ENCODE data around the gene NEUROD4. TPM values are rescaled to one million over a fixed set of nuclear protein-coding genes. Genes with fewer than 3 reads are reported as not detected.

Gene NEUROD4
- total RNA-seq, 2 experiments from 2014 or later = not detected

DNA sequence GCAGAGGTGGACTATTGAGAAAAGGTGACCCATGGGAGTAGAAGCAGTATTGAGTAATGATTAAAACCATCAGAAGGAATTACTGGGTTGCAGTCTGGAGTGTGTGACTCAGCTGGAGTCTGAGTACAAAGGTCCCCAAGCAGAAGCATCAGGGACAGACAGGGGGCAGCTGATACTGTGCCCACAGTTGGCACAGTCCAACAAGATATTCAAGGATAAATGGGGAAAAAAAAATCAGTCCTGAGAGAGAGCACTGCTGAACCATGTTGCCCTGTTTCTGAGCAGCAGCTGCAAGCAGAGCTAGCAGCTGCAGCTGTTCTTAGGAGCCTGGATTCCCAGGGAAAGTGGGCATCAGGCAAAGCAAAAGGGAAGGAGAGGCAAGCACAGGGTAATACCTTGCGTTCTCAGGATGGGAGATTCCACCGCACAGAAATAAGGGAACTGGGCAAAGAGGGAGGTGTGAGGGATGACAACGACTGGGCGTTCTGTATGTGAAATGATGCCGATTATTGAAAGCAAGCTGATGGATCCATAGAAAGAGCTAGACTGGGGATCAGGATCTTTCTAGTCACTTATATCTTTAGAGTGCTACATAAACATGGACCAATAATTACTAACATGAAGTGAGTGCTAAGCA, 17.7 kb downstream of the NEUROD4 start:
- CTCF ChIA-PET (ENCODE audit: unreplicated experiment) = no interaction called here
- no peak overlapping the region for H2AFZ ChIP-seq (ENCODE audit: low read length)
- H3K4me2 ChIP-seq (ENCODE audit: low read length) = no peak overlapping the region
- no peak for DNase-seq (ENCODE audit: low spot score)
- H3K79me2 ChIP-seq (ENCODE audit: insufficient read depth, low read depth, low read length) = no peaks in the 10 kb centered on the region
- no peak overlapping the region for H3K4me3 ChIP-seq (ENCODE audit: low read depth, low read length, poor library complexity, severe bottlenecking)
- H3K36me3 ChIP-seq (ENCODE audit: insufficient read depth, low read length) = no peaks in the 10 kb centered on the region
- no peaks in the 10 kb centered on the region for H4K20me1 ChIP-seq (ENCODE audit: insufficient read depth, low read length)
- H3K27ac ChIP-seq (ENCODE audit: low read depth, low read length, poor library complexity, severe bottlenecking) = no peak overlapping the region
- no TSS peak for BruUV-seq (replicated peaks)
- intact Hi-C loops (cut with micrococcal nuclease; ENCODE audit: unreplicated experiment) = no loop called here
- no peaks in the 10 kb centered on the region for H3K9me3 ChIP-seq (ENCODE audit: low read length)
- POLR2A ChIA-PET = interaction anchor here (0.9 kb wide), 1 partner anchor 45 kb away, joined by 3 read pairs; no protein-coding TSS in a partner anchor
- no peaks in the 10 kb centered on the region for H3K9me2 ChIP-seq (ENCODE audit: insufficient read depth, low read length)
- TF ChIP-seq, protein P1, sequence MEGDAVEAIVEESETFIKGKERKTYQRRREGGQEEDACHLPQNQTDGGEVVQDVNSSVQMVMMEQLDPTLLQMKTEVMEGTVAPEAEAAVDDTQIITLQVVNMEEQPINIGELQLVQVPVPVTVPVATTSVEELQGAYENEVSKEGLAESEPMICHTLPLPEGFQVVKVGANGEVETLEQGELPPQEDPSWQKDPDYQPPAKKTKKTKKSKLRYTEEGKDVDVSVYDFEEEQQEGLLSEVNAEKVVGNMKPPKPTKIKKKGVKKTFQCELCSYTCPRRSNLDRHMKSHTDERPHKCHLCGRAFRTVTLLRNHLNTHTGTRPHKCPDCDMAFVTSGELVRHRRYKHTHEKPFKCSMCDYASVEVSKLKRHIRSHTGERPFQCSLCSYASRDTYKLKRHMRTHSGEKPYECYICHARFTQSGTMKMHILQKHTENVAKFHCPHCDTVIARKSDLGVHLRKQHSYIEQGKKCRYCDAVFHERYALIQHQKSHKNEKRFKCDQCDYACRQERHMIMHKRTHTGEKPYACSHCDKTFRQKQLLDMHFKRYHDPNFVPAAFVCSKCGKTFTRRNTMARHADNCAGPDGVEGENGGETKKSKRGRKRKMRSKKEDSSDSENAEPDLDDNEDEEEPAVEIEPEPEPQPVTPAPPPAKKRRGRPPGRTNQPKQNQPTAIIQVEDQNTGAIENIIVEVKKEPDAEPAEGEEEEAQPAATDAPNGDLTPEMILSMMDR (conservative IDR thresholded peaks at IDR 0.05; ENCODE audit: low read length) = no peak
- no peak for TF ChIP-seq EZH2phosphoT487 (IDR thresholded peaks at IDR 0.05; ENCODE audit: borderline replicate concordance, low read depth, low read length)
- peaks cover 19% of the 10 kb centered on the region for H3K4me1 ChIP-seq (ENCODE audit: insufficient read depth, low read length, poor library complexity, severe bottlenecking)

DNA sequence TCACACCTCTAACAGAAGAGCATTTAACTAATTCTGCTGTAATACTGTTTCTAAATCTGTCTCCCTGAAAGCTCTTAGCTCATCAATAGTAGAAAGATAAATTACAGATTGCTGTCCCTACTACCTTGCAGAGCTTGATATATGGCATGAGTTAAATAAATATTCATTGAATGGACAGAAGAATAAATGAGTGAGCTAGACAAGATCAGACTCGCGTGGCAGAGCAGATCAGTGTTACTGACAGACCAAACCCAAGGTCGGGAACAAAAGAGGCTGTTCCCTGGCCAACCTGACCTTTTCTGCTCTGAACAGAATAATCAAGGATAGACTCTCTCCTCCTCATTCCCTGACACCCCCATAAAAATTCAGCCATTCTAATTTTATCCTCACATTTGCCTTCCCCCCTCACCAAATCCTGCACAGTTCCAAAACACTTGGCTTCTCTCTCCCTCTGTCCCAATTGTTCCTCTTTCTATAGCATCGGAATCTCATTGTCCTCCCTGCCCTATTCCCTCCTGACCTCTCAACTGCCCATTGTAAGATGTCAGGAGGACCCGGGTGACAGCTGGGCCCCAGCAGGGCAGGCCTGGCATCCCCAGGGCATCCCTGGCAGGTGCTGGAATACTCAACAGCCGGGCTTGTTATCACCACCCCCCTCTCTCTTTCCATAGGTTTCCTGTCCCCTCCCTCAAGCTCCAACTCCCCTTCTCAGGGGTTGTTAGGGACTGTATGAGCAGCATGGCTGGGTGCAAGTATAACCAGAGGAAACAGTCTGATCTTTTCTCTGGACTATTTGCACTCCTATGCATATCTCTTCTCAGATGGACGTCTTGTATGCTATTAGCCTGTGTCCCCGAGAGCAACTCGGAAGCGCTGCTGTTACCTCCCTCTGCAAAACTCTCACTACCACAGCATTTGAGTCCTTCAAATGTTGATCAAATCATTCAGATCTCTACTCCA, 19.9 kb downstream of the NEUROD4 start:
- Histone ChIP-seq H3K4me1 (ENCODE audit: insufficient read depth, low read length, poor library complexity, severe bottlenecking) (peaks cover 19% of the 10 kb centered on the region), H4K20me1 (ENCODE audit: insufficient read depth, low read length) (no peaks in the 10 kb centered on the region), H3K36me3 (ENCODE audit: insufficient read depth, low read length) (no peaks in the 10 kb centered on the region), H3K9me2 (ENCODE audit: insufficient read depth, low read length) (no peaks in the 10 kb centered on the region), H3K4me2 (ENCODE audit: low read length) (no peak overlapping the region), H3K9me3 (ENCODE audit: low read length) (no peaks in the 10 kb centered on the region), H3K79me2 (ENCODE audit: insufficient read depth, low read depth, low read length) (no peaks in the 10 kb centered on the region), H3K27ac (ENCODE audit: low read depth, low read length, poor library complexity, severe bottlenecking) (no peak overlapping the region), H2AFZ (ENCODE audit: low read length) (no peak overlapping the region), H3K4me3 (ENCODE audit: low read depth, low read length, poor library complexity, severe bottlenecking) (no peak overlapping the region)
- POLR2A ChIA-PET = interaction anchor here (0.7 kb wide), 1 partner anchor 20 kb away, joined by 3 read pairs; no protein-coding TSS in a partner anchor
- no peak for TF ChIP-seq EZH2phosphoT487 (IDR thresholded peaks at IDR 0.05; ENCODE audit: borderline replicate concordance, low read depth, low read length)
- TF ChIP-seq, protein P1 (conservative IDR thresholded peaks at IDR 0.05; ENCODE audit: low read length) = no peak
- CTCF ChIA-PET (ENCODE audit: unreplicated experiment) = no interaction called here
- intact Hi-C loops (cut with micrococcal nuclease; ENCODE audit: unreplicated experiment) = no loop called here
- no TSS peak for BruUV-seq (replicated peaks)
- no peak for DNase-seq (ENCODE audit: low spot score)
